HG03571 (cell line): ENCODE data around the gene CLDN14.
"Not testable (repeated sequence)": the region's sequence is repeated elsewhere in the genome, so short reads cannot be mapped to it uniquely, and the experiment has no call there.

Experiments used
- ATAC-seq: cut with Tn5 transposase; IDR thresholded peaks from one replicate; pipeline ENCODE4 v1.9.1; 2021; ENCODE audit not compliant: unreplicated experiment

CLDN14 gene

GRCh38 chr21:36502365-36502764 lies 22.4 kb upstream of the CLDN14 start:
- ATAC-seq, result no peak

- ATAC-seq, result no peak
These were observed 21.6 kb upstream of the CLDN14 start for GRCh38 chr21:36501589-36501892.

GRCh38 chr21:36499578-36500471 lies 19.9 kb upstream of the CLDN14 start:
- ATAC-seq, result no peak

GRCh38 chr21:36494557-36494956 lies 14.6 kb upstream of the CLDN14 start:
- no peak for ATAC-seq

GRCh38 chr21:36491209-36491910 lies 11.4 kb upstream of the CLDN14 start:
- ATAC-seq, result no peak

GRCh38 chr21:36489776-36490165 lies 9.8 kb upstream of the CLDN14 start:
- no peak for ATAC-seq

- ATAC-seq, result no peak
These were observed 9.3 kb upstream of the CLDN14 start for GRCh38 chr21:36489103-36489775.

GRCh38 chr21:36487641-36488307 lies 7.9 kb upstream of the CLDN14 start:
- ATAC-seq, result no peak

- no peak for ATAC-seq
These were observed 6.3 kb upstream of the CLDN14 start for GRCh38 chr21:36486246-36486645.

GRCh38 chr21:36485476-36485875 lies 5.6 kb upstream of the CLDN14 start:
- ATAC-seq, result no peak

GRCh38 chr21:36483095-36483494 lies 3.2 kb upstream of the CLDN14 start:
- no peak for ATAC-seq

- ATAC-seq, result no peak
These were observed 2.8 kb upstream of the CLDN14 start for GRCh38 chr21:36482673-36483072.

GRCh38 chr21:36482181-36482580 lies 2.3 kb upstream of the CLDN14 start:
- no peak for ATAC-seq

GRCh38 chr21:36481639-36482038 lies 1.7 kb upstream of the CLDN14 start:
- ATAC-seq, result no peak

- no peak for ATAC-seq
These were observed 696 bp upstream of the CLDN14 start for GRCh38 chr21:36480618-36481017.

- no peak for ATAC-seq
These were observed 981 bp downstream of the CLDN14 start for GRCh38 chr21:36478941-36479340.

- ATAC-seq, result no peak
These were observed 1.7 kb downstream of the CLDN14 start for GRCh38 chr21:36478207-36478701.

- ATAC-seq, result no peak
These were observed 2.4 kb downstream of the CLDN14 start for GRCh38 chr21:36477559-36477958.

GRCh38 chr21:36477001-36477400 lies 2.9 kb downstream of the CLDN14 start:
- no peak for ATAC-seq

- ATAC-seq, result not testable (repeated sequence)
These were observed 3.4 kb downstream of the CLDN14 start for GRCh38 chr21:36476541-36476940.

- no peak for ATAC-seq
These were observed 5.3 kb downstream of the CLDN14 start for GRCh38 chr21:36474591-36474990.
